AG20443 (cell line): ENCODE measurements around the gene LAS1L.
A peak's percentile ranks its signal among the peaks of the same experiment; 100 is the strongest.
"Not testable (repeated sequence)": the region's sequence is repeated elsewhere in the genome, so short reads cannot be mapped to it uniquely, and the experiment has no call there.

Experiments
- DNase-seq: peaks from one replicate; pipeline ENCODE4 v3.0.0; 2012; ENCODE audit warnings: low spot score, mixed read lengths

LAS1L gene

DNA sequence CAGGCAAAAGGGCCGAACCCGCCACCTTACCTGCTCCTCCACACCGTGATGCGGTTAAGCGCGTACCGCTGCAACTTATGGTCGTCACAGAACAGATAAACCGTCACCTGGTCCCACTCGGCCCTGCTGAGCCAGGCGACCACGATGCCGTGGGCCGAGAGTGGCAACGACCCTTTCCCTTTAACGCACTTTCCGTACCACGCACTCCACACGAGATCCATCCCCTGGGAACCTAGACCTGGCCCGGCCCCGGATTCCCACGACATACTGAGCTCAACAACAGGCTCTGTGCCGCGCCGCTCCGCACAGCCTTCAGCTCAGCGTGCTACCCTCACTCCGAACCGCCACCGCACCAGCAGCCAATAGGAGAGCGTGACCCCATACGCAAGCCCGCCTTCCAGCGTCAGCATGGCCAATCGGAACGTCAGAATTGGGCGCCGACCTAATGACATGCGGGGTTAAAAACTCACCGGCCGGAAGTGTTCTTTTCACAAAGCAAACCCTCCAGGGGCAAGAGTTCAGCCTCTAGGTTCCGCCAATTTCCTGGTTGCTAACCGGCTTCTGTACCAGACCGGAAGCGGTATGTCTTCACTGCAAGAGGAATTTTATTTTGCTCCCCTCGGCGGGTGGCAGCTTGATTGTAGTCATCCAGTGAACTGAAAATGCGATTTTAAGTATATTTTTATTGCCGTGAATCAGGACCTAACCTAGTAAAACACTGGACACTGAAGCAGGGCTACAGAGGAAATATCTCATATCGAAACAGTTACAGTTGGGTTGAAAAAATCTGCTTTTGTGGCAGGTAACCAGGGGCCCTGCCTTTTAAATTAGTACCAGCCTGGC lies at the start of gene LAS1L:
Gene LAS1L, minus strand, starts transcription at position 338 of the 843 bp plus-strand sequence. Its CDS starts 72 bp downstream, at position 266.
- DNase-seq = peak; percentile 93

DNA sequence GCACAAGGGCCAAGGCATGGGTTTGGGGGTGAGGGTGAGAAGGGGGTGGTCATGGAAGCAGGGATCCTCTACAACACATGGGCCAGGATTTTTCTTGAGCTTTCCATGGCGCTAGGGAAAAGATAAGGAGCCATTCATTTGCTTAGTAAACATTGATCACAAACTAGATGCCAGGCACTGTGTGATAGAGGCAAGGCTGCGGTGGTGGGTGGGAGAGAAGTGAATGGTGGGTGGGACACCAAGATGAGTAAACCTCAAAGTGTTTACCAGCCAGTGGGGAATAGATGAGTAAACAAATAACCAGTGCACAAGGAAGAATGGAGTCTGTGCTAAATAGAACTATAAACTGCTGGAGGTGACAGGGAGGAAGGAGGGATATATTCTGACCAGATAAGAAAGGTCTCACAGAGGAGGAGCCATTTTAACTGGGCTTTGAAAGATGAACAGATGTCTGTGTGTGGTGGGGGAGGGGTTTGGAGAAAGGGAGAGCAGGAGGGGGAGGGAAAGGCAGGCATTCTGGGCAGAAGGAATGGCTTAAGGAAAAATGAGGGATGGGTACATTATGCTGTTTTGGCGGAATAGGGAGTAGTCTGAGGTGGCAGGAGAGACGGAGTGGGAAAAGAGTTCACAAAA lies 48.0 kb upstream of the LAS1L start:
- DNase-seq = no peak

DNA sequence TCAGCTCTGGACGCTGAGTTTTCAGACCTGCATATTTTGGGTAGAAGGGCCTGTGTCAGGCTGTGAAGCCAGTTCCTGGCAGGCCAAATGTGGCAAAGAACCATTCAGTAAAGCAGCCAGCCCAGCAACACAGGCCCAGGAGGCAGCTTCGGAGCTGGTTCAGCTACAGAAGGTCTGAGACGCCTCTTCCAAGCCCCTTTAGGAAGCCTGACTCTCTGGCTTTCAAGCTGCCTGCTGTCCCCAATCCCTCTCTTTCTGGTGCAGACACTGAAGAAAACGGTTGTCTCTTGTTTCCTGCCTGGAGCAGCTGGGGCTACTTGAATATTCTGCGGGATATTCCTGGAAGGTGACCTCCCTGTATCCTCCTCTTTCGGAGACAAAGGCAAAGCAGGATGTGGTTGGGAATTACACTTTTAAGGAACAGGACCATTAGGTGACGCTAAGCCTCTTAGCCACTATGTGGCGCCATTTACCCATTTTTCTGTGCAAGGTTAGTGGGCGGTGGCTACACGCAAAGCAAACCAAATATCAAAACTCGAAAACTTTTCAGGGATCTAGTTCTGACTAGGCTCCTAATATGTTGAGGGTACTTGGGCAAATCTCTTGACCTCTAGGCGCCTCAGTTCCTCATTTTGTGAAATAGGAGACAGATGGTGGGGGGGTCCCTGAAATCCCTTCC lies 47.2 kb upstream of the LAS1L start:
- DNase-seq = peak; percentile 65

DNA sequence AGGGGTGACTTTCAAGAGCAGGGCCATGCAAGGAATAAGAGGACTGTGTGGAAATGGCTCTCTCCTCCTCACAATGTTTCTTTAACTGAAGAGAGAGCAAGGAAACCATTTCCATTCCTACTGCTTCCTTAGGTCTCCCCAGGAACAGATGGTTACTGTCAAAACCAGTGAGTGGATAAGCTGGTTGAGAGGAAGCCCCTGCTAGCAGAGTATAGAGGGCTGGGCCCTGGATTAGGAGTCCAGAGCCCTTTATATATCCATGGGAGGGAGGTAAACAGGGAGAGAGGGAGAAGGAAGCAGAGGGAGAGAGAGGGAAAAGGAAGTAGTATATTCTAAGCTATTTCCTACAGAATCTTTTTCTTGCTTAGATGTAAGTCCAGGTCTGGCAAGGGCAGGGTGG lies 43.8 kb upstream of the LAS1L start:
- DNase-seq = no peak

DNA sequence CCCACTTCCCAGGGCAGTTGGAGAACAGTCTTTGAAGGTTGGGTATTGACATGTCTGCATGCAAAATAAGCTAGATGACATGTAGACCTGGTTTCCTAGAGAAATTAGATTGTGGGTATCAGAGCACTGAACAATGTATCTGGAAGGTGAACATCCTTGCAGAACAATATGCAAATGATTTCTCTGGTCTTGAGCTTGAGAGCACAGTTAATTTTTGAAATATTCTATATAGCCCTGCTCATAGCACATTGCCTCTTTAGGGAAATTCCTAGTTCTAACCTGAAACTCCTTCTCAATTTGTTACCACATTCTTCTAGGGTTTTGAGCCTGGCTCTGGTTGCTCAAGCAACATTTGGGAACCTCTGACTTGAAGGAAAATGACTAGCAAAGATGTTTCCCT lies 41.6 kb upstream of the LAS1L start:
- DNase-seq = no peak

DNA sequence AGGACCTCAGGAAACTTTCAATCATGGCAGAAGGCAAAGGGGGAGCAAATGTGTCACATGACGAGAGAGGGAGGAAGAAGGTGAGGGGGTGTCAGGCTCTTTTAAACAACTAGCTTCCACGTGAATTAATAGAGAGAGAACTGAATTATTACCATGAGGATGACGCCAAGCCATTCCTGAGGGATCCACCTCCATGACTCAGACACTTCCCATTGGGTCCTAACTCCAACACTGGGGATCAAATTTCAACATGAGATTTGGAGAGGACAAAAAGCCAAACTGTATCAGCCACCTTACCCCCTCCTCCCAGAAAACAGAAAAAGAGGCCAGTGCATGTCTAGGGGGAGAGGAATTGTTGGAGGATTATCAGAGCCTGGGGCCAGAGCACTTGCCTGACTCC lies 40.4 kb upstream of the LAS1L start:
- no peak for DNase-seq

DNA sequence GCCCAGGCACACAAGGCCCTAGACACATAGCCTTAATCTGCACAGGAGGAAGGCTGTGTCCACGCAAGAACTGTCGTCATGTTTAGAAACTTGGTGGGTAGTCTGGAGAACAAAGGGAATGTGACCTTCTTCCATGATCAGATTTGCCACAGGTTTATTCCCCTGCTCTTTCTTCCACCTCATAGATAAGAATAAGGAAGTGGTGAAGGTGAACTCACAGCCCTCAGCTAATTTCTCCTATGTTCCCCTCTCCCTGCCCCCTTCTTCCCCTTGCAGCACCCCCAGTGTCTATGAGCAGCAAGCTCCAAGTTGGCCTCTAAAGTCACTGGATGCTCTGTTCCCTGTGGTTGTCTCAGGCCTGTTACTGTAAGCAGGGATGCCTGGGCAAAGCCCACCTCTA lies 39.8 kb upstream of the LAS1L start:
- DNase-seq = no peak

DNA sequence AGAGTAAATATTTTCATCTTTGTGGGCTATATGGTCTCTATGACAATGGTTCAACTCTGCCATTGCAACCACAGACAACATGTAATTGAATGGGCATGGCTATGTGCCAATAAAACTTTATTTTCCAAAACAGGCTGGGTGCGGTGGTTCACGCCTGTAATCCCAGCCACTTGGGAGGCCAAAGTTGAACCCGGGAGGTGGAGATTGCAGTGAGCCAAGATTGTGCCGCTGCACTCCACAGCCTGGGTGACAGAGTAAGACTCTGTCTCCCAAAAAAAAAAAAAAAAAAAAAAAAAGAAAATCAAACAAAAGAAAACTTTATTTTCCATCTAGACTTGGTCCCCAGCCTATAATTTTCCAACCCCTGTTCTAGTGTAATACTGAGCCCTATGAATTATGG lies 38.4 kb upstream of the LAS1L start:
- DNase-seq = no peak

DNA sequence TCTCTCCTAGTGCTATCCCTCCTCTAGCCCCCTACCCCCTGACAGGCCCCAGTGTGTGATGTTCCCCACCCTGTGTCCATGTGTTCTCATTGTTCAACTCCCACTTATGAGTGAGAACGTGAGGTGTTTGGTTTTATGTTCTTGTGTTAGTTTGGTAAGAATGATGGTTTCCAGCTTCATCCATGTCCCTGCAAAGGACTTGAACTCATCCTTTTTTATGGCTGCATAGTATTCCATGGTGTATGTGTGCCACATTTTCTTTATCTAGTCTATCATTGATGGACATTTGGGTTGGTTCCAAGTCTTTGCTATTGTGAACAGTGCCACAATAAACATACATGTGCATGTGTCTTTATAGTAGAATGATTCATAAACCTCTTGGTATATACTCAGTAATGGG lies 28.3 kb upstream of the LAS1L start:
- not testable (repeated sequence) for DNase-seq

DNA sequence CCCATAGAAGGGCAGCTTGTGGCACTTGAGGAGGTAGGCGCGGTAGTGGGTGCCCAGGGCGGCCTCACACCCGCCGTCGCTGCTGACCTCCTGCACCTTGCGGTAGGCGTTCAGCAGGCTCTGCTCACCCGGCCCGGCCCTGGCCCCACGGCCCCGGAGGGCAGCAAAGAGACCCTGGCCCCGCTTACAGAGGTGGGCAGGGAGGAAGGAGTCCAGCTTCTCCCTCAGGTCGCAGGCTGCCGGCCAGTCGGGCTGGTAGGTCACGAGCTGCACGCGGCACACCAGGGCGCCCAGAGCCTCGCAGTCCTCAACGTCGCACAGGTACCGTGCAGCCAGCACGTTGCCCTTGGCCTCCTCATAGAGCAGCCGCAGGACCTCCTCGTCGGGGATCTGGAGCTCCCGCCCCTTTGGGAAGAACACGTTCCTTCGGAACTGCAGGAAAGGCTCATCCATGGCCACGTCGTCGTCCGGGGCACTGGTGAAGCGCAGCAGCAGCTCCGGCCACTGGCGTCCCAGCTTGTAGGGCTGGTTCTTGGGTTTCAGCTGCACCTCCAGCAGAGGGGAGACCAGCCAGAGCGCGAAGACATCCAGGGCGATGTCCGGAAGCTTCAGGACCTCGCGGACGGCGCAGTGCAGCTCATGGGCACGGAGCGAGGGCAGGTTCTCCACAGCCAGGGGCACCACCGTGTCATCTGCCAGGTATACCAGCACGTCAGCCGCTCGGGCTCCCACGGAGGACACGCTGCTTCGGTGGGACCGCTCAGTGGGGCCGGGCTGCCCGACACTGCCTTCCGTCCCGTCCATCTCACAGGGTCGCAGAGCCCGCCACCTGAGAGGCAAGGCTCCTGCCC lies 17.1 kb upstream of the LAS1L start:
- no peak for DNase-seq

DNA sequence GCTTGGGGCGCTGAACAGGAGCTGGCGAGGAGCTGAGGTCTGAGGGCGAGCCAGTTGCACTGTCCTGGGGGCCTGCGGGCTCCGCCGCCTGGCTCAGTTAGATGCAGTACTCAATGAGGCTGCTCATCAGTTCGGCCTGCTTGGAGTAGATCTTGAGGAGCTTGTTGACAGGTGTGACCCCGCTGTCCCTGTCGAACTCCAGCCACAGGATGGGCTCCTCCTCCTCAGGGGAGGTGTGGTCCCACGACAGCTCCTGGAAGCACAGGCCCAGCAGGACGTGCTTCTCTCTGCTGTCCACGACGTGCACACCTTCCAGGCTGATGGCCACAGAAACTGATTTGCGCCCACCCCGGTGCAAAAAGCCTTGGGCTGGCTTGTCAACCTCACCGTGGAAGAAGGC lies 16.5 kb upstream of the LAS1L start:
- DNase-seq = no peak

DNA sequence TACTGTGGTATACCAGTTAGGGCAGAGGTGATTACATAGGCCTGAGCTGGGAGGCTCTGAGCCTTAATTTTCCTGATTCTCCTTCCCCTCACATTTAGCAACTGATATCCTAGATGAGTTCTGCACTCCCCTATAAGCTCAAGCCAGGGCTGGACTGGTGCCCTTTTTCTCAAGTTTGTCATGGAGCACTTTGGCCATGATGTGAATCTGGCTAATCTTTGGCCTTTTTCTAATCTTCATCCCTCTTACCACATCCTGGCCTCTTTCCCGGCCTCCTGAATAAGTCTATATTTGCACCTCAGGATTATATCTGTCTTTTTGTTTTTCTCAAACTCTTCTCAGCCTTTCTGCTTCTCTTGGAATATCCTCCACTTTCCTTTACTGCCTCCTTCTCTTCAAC lies 10.9 kb upstream of the LAS1L start:
- no peak for DNase-seq

DNA sequence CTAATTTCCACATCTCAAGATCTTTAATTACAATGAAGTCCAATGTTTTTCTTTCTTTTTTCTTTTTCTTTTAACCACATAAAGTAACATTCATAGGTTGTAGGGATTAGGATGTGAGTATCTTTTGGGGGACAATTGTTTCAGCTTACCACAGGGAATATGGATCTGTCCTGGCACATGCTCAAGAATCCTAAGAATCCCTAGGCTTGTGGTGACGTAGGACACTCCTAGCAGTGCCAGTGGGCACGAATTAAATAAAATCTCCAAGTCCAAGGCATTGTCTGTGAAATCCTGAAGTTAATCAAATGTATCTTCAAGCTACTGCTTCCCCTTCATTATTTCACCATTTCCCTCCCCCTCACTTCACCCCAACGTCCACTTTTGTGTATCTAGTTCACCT lies 2.6 kb upstream of the LAS1L start:
- no peak for DNase-seq

DNA sequence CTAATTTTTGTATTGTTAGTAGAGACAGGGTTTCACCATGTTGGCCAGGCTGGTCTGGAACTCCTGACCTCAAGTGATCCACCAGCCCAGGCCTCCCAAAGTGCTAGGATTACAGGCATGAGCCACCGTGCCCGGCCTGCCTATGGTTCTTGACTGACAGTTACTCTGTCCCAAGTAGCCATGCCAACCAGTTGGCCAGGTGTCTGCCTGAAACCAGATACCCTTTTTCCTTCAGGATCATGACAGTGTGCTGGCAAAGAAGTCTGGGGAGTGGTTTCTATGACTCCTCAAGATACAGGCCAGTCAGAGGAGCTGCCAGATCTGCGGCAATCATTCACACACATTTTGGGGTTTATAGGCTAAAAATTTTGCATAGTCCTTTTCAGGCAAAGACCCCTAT lies 1.7 kb upstream of the LAS1L start:
- DNase-seq = no peak

DNA sequence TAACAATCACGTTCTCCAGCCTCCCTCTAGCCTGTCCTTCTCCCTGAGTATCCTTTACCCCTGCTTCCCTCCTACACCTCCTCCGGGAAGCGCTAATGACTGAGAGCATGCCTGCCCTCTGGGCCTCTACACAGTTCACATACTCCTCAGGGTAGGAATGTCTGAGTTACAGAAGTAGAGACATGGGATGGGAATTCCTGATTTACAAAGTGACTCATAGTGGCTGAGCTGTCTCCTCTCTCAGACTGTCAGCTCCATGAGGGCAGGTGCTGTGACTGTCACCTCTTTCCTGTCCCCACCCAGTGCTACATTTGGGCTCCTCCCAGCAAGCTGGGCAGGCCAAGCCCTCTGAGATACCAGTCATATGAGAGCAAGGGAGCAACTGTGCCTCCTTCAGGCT lies 2.6 kb downstream of the LAS1L start:
- DNase-seq = no peak

DNA sequence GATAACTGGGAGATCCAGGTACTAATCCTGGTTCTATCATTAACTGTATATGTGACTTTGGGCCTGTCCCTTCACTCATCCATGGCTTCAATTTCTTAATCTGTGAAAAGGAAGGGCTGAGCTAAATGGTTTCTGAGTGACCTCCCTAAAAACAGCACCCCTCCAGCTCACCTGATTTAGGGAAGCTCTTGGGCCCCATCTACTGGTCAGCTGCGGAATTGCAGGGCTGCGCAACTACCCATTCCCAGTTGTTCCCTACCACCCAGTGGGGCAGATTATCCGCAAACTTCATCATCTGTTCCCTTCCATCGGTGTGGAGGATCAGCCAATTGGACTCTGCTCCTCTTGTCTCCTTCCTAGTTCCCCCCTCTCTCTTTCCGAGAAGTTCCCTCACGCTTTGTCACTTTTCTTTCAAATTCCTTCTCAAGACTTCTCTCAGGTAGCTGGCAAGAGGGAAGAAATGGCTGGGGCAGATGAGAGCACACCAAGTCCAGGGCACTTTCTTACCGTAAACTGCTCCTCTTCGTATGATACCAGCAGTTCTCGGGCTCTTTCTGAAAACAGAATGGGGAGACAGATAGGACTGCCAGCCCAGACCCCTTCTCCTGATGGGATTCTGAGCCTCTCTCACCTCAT lies 5.8 kb downstream of the LAS1L start:
- peak; percentile 67 for DNase-seq

DNA sequence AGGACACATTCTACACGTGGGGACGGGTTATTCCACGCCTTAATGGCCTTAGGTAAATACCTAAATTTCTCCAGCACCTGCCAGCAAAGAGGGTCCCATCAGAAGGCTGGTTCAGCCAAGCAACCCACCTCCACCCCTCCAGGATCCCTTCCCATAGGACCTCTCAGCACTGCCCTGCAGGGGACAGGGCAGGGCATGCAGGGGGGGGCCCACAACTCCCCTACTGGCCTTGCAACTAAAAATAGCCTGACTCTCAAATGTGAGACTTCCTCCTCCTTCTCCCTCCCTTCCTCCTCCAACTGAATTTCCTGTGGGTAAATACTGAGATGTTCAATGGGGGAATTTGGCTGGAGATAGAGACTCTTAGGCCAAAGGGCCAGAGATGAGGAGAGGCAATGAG lies 6.3 kb downstream of the LAS1L start:
- DNase-seq = no peak

DNA sequence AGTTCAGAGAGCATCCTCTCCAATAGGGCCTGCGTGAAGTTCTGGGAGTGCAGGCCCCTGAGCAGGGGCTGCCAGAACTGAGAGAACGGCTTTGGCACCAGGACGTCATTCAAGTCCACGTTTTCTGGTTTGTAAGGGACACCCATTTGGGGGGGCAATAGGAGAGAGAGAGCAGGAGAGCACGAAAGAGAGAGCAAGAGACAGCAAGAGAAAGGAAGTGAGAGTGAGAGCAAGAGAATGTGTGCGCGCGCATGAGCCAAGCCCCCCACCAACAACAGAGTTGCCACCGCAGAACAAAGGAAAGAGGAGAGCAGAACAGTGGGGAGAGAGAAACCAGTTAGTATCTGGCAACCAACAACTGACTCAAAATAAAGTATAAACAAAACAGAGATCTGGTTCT lies 10.4 kb downstream of the LAS1L start:
- DNase-seq = no peak

DNA sequence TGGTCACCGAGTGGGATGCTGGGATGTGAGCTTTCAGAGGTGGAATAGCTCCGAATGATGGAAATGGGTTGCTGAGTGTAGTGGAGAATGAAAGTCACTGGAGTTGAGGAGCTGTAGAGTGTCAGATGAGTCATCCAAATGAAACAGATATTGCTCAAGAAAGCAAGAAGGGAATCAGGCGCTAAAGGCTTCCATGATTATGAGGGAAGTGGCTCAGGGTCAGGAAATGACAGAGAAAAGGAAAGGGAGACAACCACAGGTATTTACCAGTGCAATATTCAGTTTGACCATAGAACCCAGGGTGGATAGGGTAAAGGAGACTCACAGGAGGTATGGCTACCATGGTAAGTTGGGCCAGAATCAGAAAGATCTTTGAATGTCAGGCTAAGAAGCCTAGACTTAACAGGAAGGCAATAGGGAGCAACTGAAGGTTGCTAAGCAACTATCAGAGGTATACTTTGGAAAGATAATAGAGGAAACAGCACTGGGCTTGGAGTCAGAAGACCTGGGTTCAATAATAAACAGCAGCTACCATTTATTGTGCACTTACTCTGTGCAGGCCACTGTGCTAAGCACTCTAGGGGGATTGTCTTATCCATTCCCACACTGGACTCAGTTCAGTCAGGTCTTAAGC lies 11.7 kb downstream of the LAS1L start:
- peak; percentile 52 for DNase-seq

DNA sequence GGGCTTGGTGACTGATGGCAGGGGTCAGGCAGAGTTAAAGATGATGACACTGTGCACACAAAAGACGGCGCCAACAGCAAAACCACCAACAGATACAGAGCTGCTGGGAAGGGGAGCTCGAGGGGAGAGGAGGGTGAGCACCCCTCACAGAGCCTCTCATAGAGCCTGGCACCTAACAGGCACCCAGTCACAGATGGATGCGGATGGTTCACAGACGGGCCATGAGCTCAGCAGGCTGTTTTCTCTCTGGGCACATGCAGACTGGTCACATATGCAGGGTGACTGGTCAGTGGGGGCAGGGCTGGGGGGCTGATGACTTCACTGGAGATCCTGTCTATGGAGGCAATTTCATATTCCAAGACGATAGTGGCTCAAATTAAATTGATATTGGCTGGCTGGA lies 15.1 kb downstream of the LAS1L start:
- DNase-seq = not testable (repeated sequence)

DNA sequence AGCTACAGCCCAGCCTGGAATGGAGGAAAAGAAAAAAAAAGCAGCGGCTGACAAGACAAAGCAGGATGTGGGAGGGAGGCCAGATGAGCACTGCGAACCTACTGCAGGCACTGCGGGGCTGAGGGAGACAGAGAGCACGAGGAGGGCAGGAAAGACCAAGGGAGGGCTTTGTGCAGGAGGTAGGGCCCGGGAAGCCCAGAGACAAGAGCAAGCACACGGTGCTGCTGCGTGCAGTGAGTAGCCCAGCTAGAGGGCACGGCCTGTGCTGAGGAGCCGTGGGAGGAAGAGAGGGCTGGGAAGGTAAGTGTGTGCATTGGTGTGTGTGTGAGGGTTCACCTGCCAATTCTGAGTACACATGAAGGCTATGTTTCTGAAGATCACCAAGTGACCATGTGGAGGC lies 15.6 kb downstream of the LAS1L start:
- not testable (repeated sequence) for DNase-seq
